H9 (cell line): ENCODE measurements around the gene OSTF1. TPM values are rescaled to one million over a fixed set of nuclear protein-coding genes. Genes with fewer than 3 reads are reported as not detected.

Experiments
- DNase-seq: peaks from one replicate; pipeline ENCODE4 v3.0.0-alpha.2; 2017
- H2AFZ ChIP-seq: one replicate; pipeline ENCODE4 v1.6.1; 2013; ENCODE audit warnings: mild to moderate bottlenecking, low read length, control low read depth, moderate library complexity
- H2AK5ac ChIP-seq: 2 replicates; pipeline ENCODE4 v1.6.1; 2013; ENCODE audit warnings: low read length, control low read depth, mixed read lengths; ENCODE audit not compliant: insufficient read length
- H2BK120ac ChIP-seq: one replicate; pipeline ENCODE4 v1.6.1; 2013; ENCODE audit warnings: low read depth, mild to moderate bottlenecking, low read length, control low read depth, inconsistent platforms; ENCODE audit not compliant: poor library complexity, severe bottlenecking
- H2BK12ac ChIP-seq: 2 replicates; pipeline ENCODE4 v1.6.1; 2013; ENCODE audit warnings: low read length, control low read depth, mixed read lengths, low read depth; ENCODE audit not compliant: insufficient read length
- H2BK15ac ChIP-seq: 2 replicates; pipeline ENCODE4 v1.6.1; 2013; ENCODE audit warnings: low read depth, low read length, control low read depth
- H2BK20ac ChIP-seq: one replicate; pipeline ENCODE4 v1.6.1; 2013; ENCODE audit warnings: low read depth, mild to moderate bottlenecking, low read length, control low read depth, inconsistent platforms; ENCODE audit not compliant: poor library complexity, severe bottlenecking
- H2BK5ac ChIP-seq: 2 replicates; pipeline ENCODE4 v1.6.1; 2013; ENCODE audit warnings: low read length, control low read depth, mixed read lengths; ENCODE audit not compliant: insufficient read length
- H3K14ac ChIP-seq: 2 replicates; pipeline ENCODE4 v1.6.1; 2013; ENCODE audit warnings: low read length, control low read depth; ENCODE audit not compliant: insufficient read depth
- H3K18ac ChIP-seq: 2 replicates; pipeline ENCODE4 v1.6.1; 2013; ENCODE audit warnings: low read depth, mild to moderate bottlenecking, mixed read lengths, low read length, control low read depth; ENCODE audit not compliant: insufficient read length
- H3K23ac ChIP-seq: 2 replicates; pipeline ENCODE4 v1.6.1; 2013; ENCODE audit warnings: low read length, control low read depth, mixed read lengths, low read depth; ENCODE audit not compliant: insufficient read length
- H3K23me2 ChIP-seq: 2 replicates; pipeline ENCODE4 v1.6.1; 2013; ENCODE audit warnings: low read depth, mild to moderate bottlenecking, mixed read lengths, low read length, control low read depth; ENCODE audit not compliant: insufficient read length, poor library complexity, severe bottlenecking
- H3K27ac ChIP-seq: 2 replicates; pipeline ENCODE4 v1.5.1; 2013; ENCODE audit warnings: low read length, control low read depth, mixed read lengths, low read depth; ENCODE audit not compliant: insufficient read length
- H3K27me3 ChIP-seq: 2 replicates; pipeline ENCODE4 v1.6.1; 2013; ENCODE audit warnings: low read length, control low read depth, inconsistent platforms; ENCODE audit not compliant: insufficient read depth
- H3K4ac ChIP-seq: 2 replicates; pipeline ENCODE4 v1.6.1; 2013; ENCODE audit warnings: low read depth, mild to moderate bottlenecking, control low read depth, inconsistent platforms, low read length, moderate library complexity
- H3K4me1 ChIP-seq: 2 replicates; pipeline ENCODE4 v1.6.1; 2013; ENCODE audit warnings: low read length, control low read depth, inconsistent platforms; ENCODE audit not compliant: insufficient read depth
- H3K4me2 ChIP-seq: 2 replicates; pipeline ENCODE4 v1.6.1; 2013; ENCODE audit warnings: low read length, control low read depth, mixed read lengths; ENCODE audit not compliant: insufficient read length, insufficient read depth
- H3K56ac ChIP-seq: 2 replicates; pipeline ENCODE4 v1.6.1; 2013; ENCODE audit warnings: low read depth, mild to moderate bottlenecking, mixed read lengths, low read length, control low read depth; ENCODE audit not compliant: insufficient read length
- H3K79me1 ChIP-seq: 2 replicates; pipeline ENCODE4 v1.6.1; 2013; ENCODE audit warnings: low read depth, mild to moderate bottlenecking, moderate library complexity, low read length, control low read depth, inconsistent platforms; ENCODE audit not compliant: insufficient read depth, poor library complexity, severe bottlenecking
- H3K79me2 ChIP-seq: 2 replicates; pipeline ENCODE4 v1.6.1; 2013; ENCODE audit warnings: low read length, control low read depth, inconsistent platforms; ENCODE audit not compliant: insufficient read depth
- H3K9ac ChIP-seq: 2 replicates; pipeline ENCODE4 v1.6.1; 2013; ENCODE audit warnings: low read length, control low read depth, mixed read lengths; ENCODE audit not compliant: insufficient read length; ENCODE audit errors: extremely low read depth
- H3K9me3 ChIP-seq: one replicate; pipeline ENCODE4 v1.6.1; 2013; ENCODE audit warnings: low read depth, low read length, inconsistent platforms; ENCODE audit not compliant: control insufficient read depth
- H3T11ph ChIP-seq: one replicate; pipeline ENCODE4 v1.6.1; 2013; ENCODE audit warnings: mild to moderate bottlenecking, low read length, control low read depth, inconsistent platforms
- H4K20me1 ChIP-seq: one replicate; pipeline ENCODE4 v1.6.1; 2013; ENCODE audit not compliant: control insufficient read depth, insufficient read length, insufficient read depth
- H4K5ac ChIP-seq: 2 replicates; pipeline ENCODE4 v1.6.1; 2013; ENCODE audit warnings: low read depth, mild to moderate bottlenecking, mixed read lengths, low read length, control low read depth; ENCODE audit not compliant: insufficient read length
- H4K8ac ChIP-seq: replicated peaks from 2 replicates; pipeline ENCODE4 v1.6.1; 2013; ENCODE audit warnings: low read length, control low read depth, mixed read lengths, low read depth; ENCODE audit not compliant: insufficient read length
- H4K91ac ChIP-seq: 2 replicates; pipeline ENCODE4 v1.6.1; 2013; ENCODE audit warnings: low read depth, mild to moderate bottlenecking, moderate library complexity, mixed read lengths, low read length, control low read depth; ENCODE audit not compliant: insufficient read length
- H3K27ac Mint-ChIP-seq, 3 experiments: 2 replicates in 2 of 3; 3 replicates in 1 of 3; pipeline ENCODE4 v1.8.0; 2020 to 2021; ENCODE audit warnings: mixed read lengths in 3 of 3, mild to moderate bottlenecking in 1 of 3, moderate library complexity in 1 of 3
- H3K27me3 Mint-ChIP-seq: 2 replicates; pipeline ENCODE4 v1.8.0; 2021; ENCODE audit warnings: low read depth, mild to moderate bottlenecking, moderate library complexity, mixed read lengths
- H3K36me3 Mint-ChIP-seq, 3 experiments: 2 replicates in 2 of 3; 3 replicates in 1 of 3; pipeline ENCODE4 v1.8.0; 2020 to 2021; ENCODE audit warnings: low read depth in 3 of 3, mixed read lengths in 3 of 3; ENCODE audit not compliant: insufficient read depth in 1 of 3
- H3K4me1 Mint-ChIP-seq, 2 experiments: 2 replicates each; pipeline ENCODE4 v1.8.0; 2020; ENCODE audit warnings: mixed read lengths in 2 of 2
- H3K4me3 Mint-ChIP-seq, 2 experiments: 2 replicates in 1 of 2; 3 replicates in 1 of 2; pipeline ENCODE4 v1.8.0; 2020 to 2021; ENCODE audit warnings: mild to moderate bottlenecking in 2 of 2, mixed read lengths in 2 of 2, moderate library complexity in 1 of 2
- H3K9me3 Mint-ChIP-seq, 2 experiments: 2 replicates in 1 of 2; 3 replicates in 1 of 2; pipeline ENCODE4 v1.8.0; 2020; ENCODE audit warnings: mild to moderate bottlenecking in 2 of 2, mixed read lengths in 2 of 2, moderate library complexity in 1 of 2
- CTCF ChIP-seq: fragments of 200-600 bp; sonication (generic); conservative IDR thresholded peaks from 3 replicates; pipeline ENCODE4 v1.8.0; 2021; ENCODE audit warnings: antibody characterized with exemption, mild to moderate bottlenecking
- WGBS: extraction: QIAGEN DNeasy Blood & Tissue Kit; methylation state at CpG from one replicate; pipeline ENCODE4 v1.1.7; 2013; ENCODE audit warnings: missing lambda C conversion rate, low lambda C conversion rate, mixed read lengths; ENCODE audit not compliant: insufficient read length; ENCODE audit errors: extremely low coverage; 5-methylcytosine and 5-hydroxymethylcytosine counted together
- total RNA-seq: library from RNA; stranded (reverse); gene quantifications from 2 replicates; pipeline ENCODE4 v1.2.1, GENCODE V29; 2021

The OSTF1 gene
- total RNA-seq, 1 experiment from 2014 or later: 16.1 TPM

GRCh38 chr9:75163764-75164163 is 75.5 kb downstream of the OSTF1 start:
- H3T11ph ChIP-seq: no peak overlapping the region
- H2BK20ac ChIP-seq: no peak overlapping the region
- H4K5ac ChIP-seq: no peak overlapping the region
- no peak overlapping the region for H3K9ac ChIP-seq
- no peaks in the 10 kb centered on the region for H3K79me1 ChIP-seq
- H3K27me3 ChIP-seq: no peaks in the 10 kb centered on the region
- no peak overlapping the region for H2BK15ac ChIP-seq
- H3K4me2 ChIP-seq: no peak overlapping the region
- no peak overlapping the region for H4K91ac ChIP-seq
- Mint-ChIP-seq H3K4me3 (no peak overlapping the region), H3K9me3 (peaks cover 14 to 25% of the 10 kb centered on the region in 2 experiments), H3K27ac (no peak overlapping the region), H3K4me1 (peaks cover under 1% of the 10 kb centered on the region in 2 experiments; a peak in 1 of 4 replicates), H3K27me3 (no peaks in the 10 kb centered on the region), H3K36me3 (peaks cover 7 to 22% (median 10%) of the 10 kb centered on the region in 3 experiments; a peak in 6 of 7 replicates)
- H2BK12ac ChIP-seq: no peak overlapping the region
- H3K23me2 ChIP-seq: no peaks in the 10 kb centered on the region
- H2AFZ ChIP-seq: no peak overlapping the region
- no peak overlapping the region for H4K8ac ChIP-seq
- no peak overlapping the region for H3K56ac ChIP-seq
- no peak overlapping the region for H2BK120ac ChIP-seq
- no peaks in the 10 kb centered on the region for H3K79me2 ChIP-seq
- no peak overlapping the region for H3K27ac ChIP-seq
- H3K14ac ChIP-seq: no peak overlapping the region
- no peak overlapping the region for H2AK5ac ChIP-seq
- WGBS: no CpG with 5 or more reads among the region's 5 CpGs
- H4K20me1 ChIP-seq: no peaks in the 10 kb centered on the region
- H2BK5ac ChIP-seq: no peak overlapping the region
- TF ChIP-seq CTCF: no peak
- DNase-seq: no peak
- no peaks in the 10 kb centered on the region for H3K9me3 ChIP-seq
- no peak overlapping the region for H3K4ac ChIP-seq
- no peak overlapping the region for H3K23ac ChIP-seq
- H3K18ac ChIP-seq: no peak overlapping the region
- H3K4me1 ChIP-seq: no peaks in the 10 kb centered on the region
